Thyroid gland (tissue), 4 donors: ENCODE data around the gene KCNA5.

Experiments used
- CTCF ChIP-seq, 6 experiments: fragments of 200-600 bp in 3 of 6; fragments of 450-650 bp in 3 of 6; sonication (generic) in 3 of 6; IDR thresholded peaks; one replicate each; pipeline ENCODE4 v1.5.1; 2016 to 2019; ENCODE audit warnings: antibody characterized with exemption in 6 of 6, mild to moderate bottlenecking in 2 of 6, inconsistent platforms in 1 of 6, moderate library complexity in 1 of 6
- POLR2A ChIP-seq, 2 donors: fragments of 450-650 bp; IDR thresholded peaks; one replicate each; pipeline ENCODE4 v1.6.1; 2017; ENCODE audit warnings: antibody characterized with exemption in 2 of 2, mild to moderate bottlenecking in 2 of 2, moderate library complexity in 1 of 2

- TF ChIP-seq CTCF (IDR thresholded peaks at IDR 0.05), result no peak
- no peak for TF ChIP-seq POLR2A (IDR thresholded peaks at IDR 0.05)
These were observed 6.9 kb downstream of the KCNA5 start for GRCh38 chr12:5050542-5050941.
